WTC11 (cell line): ENCODE measurements around the gene FOXJ1. TPM values are rescaled to one million over a fixed set of nuclear protein-coding genes. Genes with fewer than 3 reads are reported as not detected.

Experiments used
- ATAC-seq: fragments of 200-7000 bp; cut with Tn5 transposase; 2 replicates; pipeline ENCODE4 v1.10.0; 2021; ENCODE audit warnings: mild to moderate bottlenecking, moderate library complexity
- CTCF ChIA-PET: fragments of 300-600 bp; sonication (Branson Sonifier 250); formaldehyde crosslinking; loops from one replicate; lab custom pipeline; 2021; ENCODE audit warnings: antibody characterized with exemption; lab: Charles Lee
- POLR2A ChIA-PET: fragments of 350-600 bp; sonication (Branson Sonifier 250); formaldehyde crosslinking; loops from one replicate; lab custom pipeline; 2021; ENCODE audit warnings: antibody characterized with exemption; lab: Charles Lee
- DNase-seq: peaks from one replicate; pipeline ENCODE4 v3.0.0; 2021; ENCODE audit warnings: low spot score
- H3K27ac Mint-ChIP-seq: 2 replicates; pipeline ENCODE4 v1.8.0; 2021; ENCODE audit warnings: mixed read lengths
- H3K27me3 Mint-ChIP-seq: 2 replicates; pipeline ENCODE4 v1.8.0; 2021; ENCODE audit warnings: low read depth, mild to moderate bottlenecking, moderate library complexity, mixed read lengths
- H3K36me3 Mint-ChIP-seq: 2 replicates; pipeline ENCODE4 v1.8.0; 2021; ENCODE audit warnings: mixed read lengths
- H3K4me1 Mint-ChIP-seq: 2 replicates; pipeline ENCODE4 v1.8.0; 2022; ENCODE audit warnings: mixed read lengths
- H3K4me3 Mint-ChIP-seq: 2 replicates; pipeline ENCODE4 v1.8.0; 2021; ENCODE audit warnings: mild to moderate bottlenecking, moderate library complexity, mixed read lengths
- H3K9me3 Mint-ChIP-seq: 2 replicates; pipeline ENCODE4 v1.8.0; 2021; ENCODE audit warnings: mixed read lengths
- CDX4 ChIP-seq: fragments of 250-450 bp; sonication (Bioruptor Pico); IDR thresholded peaks from 2 replicates; pipeline ENCODE4 v1.9.0; 2021; ENCODE audit warnings: moderate library complexity, mild to moderate bottlenecking, inconsistent platforms, borderline replicate concordance
- EMX1 ChIP-seq: fragments of 250-450 bp; sonication (Bioruptor Pico); IDR thresholded peaks from 2 replicates; pipeline ENCODE4 v1.8.0; 2021; ENCODE audit warnings: mild to moderate bottlenecking
- ETV6 ChIP-seq: sonication (generic); formaldehyde crosslinking; IDR thresholded peaks from 2 replicates; pipeline ENCODE4 v1.8.1; 2022; ENCODE audit warnings: mild to moderate bottlenecking, missing genetic modification reagents
- FOXJ3 ChIP-seq: sonication (generic); formaldehyde crosslinking; IDR thresholded peaks from 2 replicates; pipeline ENCODE4 v1.9.0; 2021; ENCODE audit warnings: missing genetic modification reagents, mild to moderate bottlenecking, borderline replicate concordance
- FOXK1 ChIP-seq: sonication (generic); formaldehyde crosslinking; IDR thresholded peaks from 2 replicates; pipeline ENCODE4 v1.8.0; 2022; ENCODE audit warnings: mild to moderate bottlenecking, moderate library complexity, missing genetic modification reagents
- GRHL2 ChIP-seq: fragments of 250-450 bp; sonication (Bioruptor Pico); IDR thresholded peaks from 2 replicates; pipeline ENCODE4 v1.8.0; 2022; ENCODE audit warnings: mild to moderate bottlenecking, moderate library complexity; ENCODE audit not compliant: insufficient replicate concordance, severe bottlenecking
- HMGA2 ChIP-seq: fragments of 250-450 bp; sonication (Bioruptor Pico); IDR thresholded peaks from 2 replicates; pipeline ENCODE4 v1.4.0; 2021; ENCODE audit warnings: mild to moderate bottlenecking, moderate library complexity
- MXD4 ChIP-seq: fragments of 250-450 bp; sonication (Bioruptor Pico); IDR thresholded peaks from 2 replicates; pipeline ENCODE4 v1.8.0; 2021; ENCODE audit warnings: mild to moderate bottlenecking, moderate library complexity, borderline replicate concordance
- NFE2L1 ChIP-seq: sonication (generic); formaldehyde crosslinking; IDR thresholded peaks from 2 replicates; pipeline ENCODE4 v1.8.1; 2023; ENCODE audit warnings: missing genetic modification reagents
- NFYB ChIP-seq: sonication (generic); formaldehyde crosslinking; conservative IDR thresholded peaks from 2 replicates; pipeline ENCODE4 v1.8.0; 2022; ENCODE audit warnings: low read depth, missing genetic modification reagents
- NR1H2 ChIP-seq: sonication (generic); formaldehyde crosslinking; IDR thresholded peaks from 2 replicates; pipeline ENCODE4 v1.9.0; 2021; ENCODE audit warnings: mild to moderate bottlenecking, moderate library complexity, missing genetic modification reagents
- NR2C2 ChIP-seq: sonication (generic); formaldehyde crosslinking; IDR thresholded peaks from 2 replicates; pipeline ENCODE4 v1.8.0; 2022; ENCODE audit warnings: mild to moderate bottlenecking, missing genetic modification reagents
- RORB ChIP-seq: fragments of 250-450 bp; sonication (Bioruptor Pico); IDR thresholded peaks from 2 replicates; pipeline ENCODE4 v1.9.0; 2021; ENCODE audit warnings: mild to moderate bottlenecking
- SMAD3 ChIP-seq: sonication (generic); formaldehyde crosslinking; IDR thresholded peaks from 2 replicates; pipeline ENCODE4 v1.8.0; 2022; ENCODE audit warnings: missing genetic modification reagents, mild to moderate bottlenecking, borderline replicate concordance
- ZMAT4 ChIP-seq: fragments of 250-450 bp; sonication (Bioruptor Pico); IDR thresholded peaks from 2 replicates; pipeline ENCODE4 v1.9.0; 2021; ENCODE audit warnings: mild to moderate bottlenecking
- ZNF138 ChIP-seq: sonication (generic); formaldehyde crosslinking; conservative IDR thresholded peaks from 2 replicates; pipeline ENCODE4 v1.8.1; 2022; ENCODE audit warnings: mild to moderate bottlenecking, moderate library complexity, missing genetic modification reagents
- ZNF232 ChIP-seq: sonication (generic); formaldehyde crosslinking; IDR thresholded peaks from 2 replicates; pipeline ENCODE4 v1.8.0; 2022; ENCODE audit warnings: mild to moderate bottlenecking, missing genetic modification reagents
- ZSCAN18 ChIP-seq: fragments of 250-450 bp; sonication (Bioruptor Pico); IDR thresholded peaks from 2 replicates; pipeline ENCODE4 v2.1.2; 2022; ENCODE audit warnings: mild to moderate bottlenecking, moderate library complexity
- total RNA-seq: library from RNA; stranded (reverse); gene quantifications from 3 replicates; pipeline ENCODE4 v1.2.3, GENCODE V29; 2021
- TF ChIP-seq, protein P1 (sequence below): sonication (generic); formaldehyde crosslinking; conservative IDR thresholded peaks from 2 replicates; pipeline ENCODE4 v1.8.1; 2022; ENCODE audit warnings: mild to moderate bottlenecking, missing genetic modification reagents
- TF ChIP-seq, protein P2 (sequence below): fragments of 250-450 bp; sonication (Bioruptor Pico); IDR thresholded peaks from 2 replicates; pipeline ENCODE4 v1.9.0; 2021; ENCODE audit warnings: mild to moderate bottlenecking
- TF ChIP-seq, protein P3 (sequence below): sonication (generic); formaldehyde crosslinking; IDR thresholded peaks from 2 replicates; pipeline ENCODE4 v1.8.1; 2023; ENCODE audit warnings: mild to moderate bottlenecking, missing genetic modification reagents, moderate library complexity
- TF ChIP-seq, protein P4 (sequence below): sonication (generic); formaldehyde crosslinking; IDR thresholded peaks from 2 replicates; pipeline ENCODE4 v1.8.0; 2022; ENCODE audit warnings: mild to moderate bottlenecking, missing genetic modification reagents

The FOXJ1 gene
- total RNA-seq, 1 experiment from 2014 or later, result 11.8 TPM

GRCh38 chr17:76122431-76123190 is 18.4 kb downstream of the FOXJ1 start:
- CTCF ChIA-PET, result interaction anchor here (0.9 to 10.4 kb wide), 16 partner anchors 12 to 157 kb away, joined by 3 to 176 read pairs (median 8); partner anchors contain the start of genes FOXJ1 and UBALD2
- ATAC-seq (no peak), DNase-seq (no peak)
- Mint-ChIP-seq H3K9me3 (no peaks in the 10 kb centered on the region), H3K27me3 (no peaks in the 10 kb centered on the region; the same call in none of the 2 replicates), H3K4me3 (no peak overlapping the region; the same call in 1 of the 2 replicates), H3K4me1 (peaks cover 43% of the 10 kb centered on the region), H3K27ac (peak overlapping the region; percentile 19; the same call in 1 of the 2 replicates), H3K36me3 (no peaks in the 10 kb centered on the region)
- TF ChIP-seq, protein P1, sequence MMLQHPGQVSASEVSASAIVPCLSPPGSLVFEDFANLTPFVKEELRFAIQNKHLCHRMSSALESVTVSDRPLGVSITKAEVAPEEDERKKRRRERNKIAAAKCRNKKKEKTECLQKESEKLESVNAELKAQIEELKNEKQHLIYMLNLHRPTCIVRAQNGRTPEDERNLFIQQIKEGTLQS (CRISPR knock-in tag), result no peak
- TF ChIP-seq ETV6 (CRISPR knock-in tag) (0 out of 2 replicates have a peak, but pooled peaks have one; percentile 19), GRHL2 (no peak)
- POLR2A ChIA-PET, result interaction anchor here (0.5 to 2.2 kb wide), 2 partner anchors 9 to 146 kb away, joined by 5 to 17 read pairs; no protein-coding TSS in a partner anchor

- POLR2A ChIA-PET, result interaction anchor here (2.2 kb wide), 1 partner anchor 10 kb away, joined by 17 read pairs; no protein-coding TSS in a partner anchor
- no peak overlapping the region; the same call in 1 of the 2 replicates for H3K4me3 Mint-ChIP-seq
- TF ChIP-seq NR1H2 (CRISPR knock-in tag) (no peak), RORB (CRISPR knock-in tag) (no peak), ZSCAN18 (no peak), NR2C2 (no peak), EMX1 (CRISPR knock-in tag) (no peak), FOXJ3 (CRISPR knock-in tag) (no peak), ZMAT4 (CRISPR knock-in tag) (no peak), FOXK1 (CRISPR knock-in tag) (peak; percentile 68; the same call in 1 of the 2 replicates), SMAD3 (CRISPR knock-in tag) (no peak), ZNF138 (CRISPR knock-in tag) (no peak), CDX4 (CRISPR knock-in tag) (no peak), GRHL2 (no peak), HMGA2 (CRISPR knock-in tag) (no peak), NFYB (CRISPR knock-in tag) (peak; percentile 29; the same call in 1 of the 2 replicates), MXD4 (CRISPR knock-in tag) (no peak), ZNF232 (CRISPR knock-in tag) (0 out of 2 replicates have a peak, but pooled peaks have one; percentile 59), NFE2L1 (CRISPR knock-in tag) (peak; percentile 96)
- TF ChIP-seq, protein P2, sequence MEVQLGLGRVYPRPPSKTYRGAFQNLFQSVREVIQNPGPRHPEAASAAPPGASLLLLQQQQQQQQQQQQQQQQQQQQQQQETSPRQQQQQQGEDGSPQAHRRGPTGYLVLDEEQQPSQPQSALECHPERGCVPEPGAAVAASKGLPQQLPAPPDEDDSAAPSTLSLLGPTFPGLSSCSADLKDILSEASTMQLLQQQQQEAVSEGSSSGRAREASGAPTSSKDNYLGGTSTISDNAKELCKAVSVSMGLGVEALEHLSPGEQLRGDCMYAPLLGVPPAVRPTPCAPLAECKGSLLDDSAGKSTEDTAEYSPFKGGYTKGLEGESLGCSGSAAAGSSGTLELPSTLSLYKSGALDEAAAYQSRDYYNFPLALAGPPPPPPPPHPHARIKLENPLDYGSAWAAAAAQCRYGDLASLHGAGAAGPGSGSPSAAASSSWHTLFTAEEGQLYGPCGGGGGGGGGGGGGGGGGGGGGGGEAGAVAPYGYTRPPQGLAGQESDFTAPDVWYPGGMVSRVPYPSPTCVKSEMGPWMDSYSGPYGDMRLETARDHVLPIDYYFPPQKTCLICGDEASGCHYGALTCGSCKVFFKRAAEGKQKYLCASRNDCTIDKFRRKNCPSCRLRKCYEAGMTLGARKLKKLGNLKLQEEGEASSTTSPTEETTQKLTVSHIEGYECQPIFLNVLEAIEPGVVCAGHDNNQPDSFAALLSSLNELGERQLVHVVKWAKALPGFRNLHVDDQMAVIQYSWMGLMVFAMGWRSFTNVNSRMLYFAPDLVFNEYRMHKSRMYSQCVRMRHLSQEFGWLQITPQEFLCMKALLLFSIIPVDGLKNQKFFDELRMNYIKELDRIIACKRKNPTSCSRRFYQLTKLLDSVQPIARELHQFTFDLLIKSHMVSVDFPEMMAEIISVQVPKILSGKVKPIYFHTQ (CRISPR knock-in tag), result no peak
- TF ChIP-seq, protein P3, sequence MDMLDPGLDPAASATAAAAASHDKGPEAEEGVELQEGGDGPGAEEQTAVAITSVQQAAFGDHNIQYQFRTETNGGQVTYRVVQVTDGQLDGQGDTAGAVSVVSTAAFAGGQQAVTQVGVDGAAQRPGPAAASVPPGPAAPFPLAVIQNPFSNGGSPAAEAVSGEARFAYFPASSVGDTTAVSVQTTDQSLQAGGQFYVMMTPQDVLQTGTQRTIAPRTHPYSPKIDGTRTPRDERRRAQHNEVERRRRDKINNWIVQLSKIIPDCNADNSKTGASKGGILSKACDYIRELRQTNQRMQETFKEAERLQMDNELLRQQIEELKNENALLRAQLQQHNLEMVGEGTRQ (CRISPR knock-in tag), result no peak
- TF ChIP-seq, protein P4, sequence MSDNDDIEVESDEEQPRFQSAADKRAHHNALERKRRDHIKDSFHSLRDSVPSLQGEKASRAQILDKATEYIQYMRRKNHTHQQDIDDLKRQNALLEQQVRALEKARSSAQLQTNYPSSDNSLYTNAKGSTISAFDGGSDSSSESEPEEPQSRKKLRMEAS (CRISPR knock-in tag), result peak; percentile 52; the same call in 1 of the 2 replicates
Observed at GRCh38 chr17:76121932-76122430, 19.1 kb downstream of the FOXJ1 start.

More at GRCh38 chr17:76121932-76122430, 19.1 kb downstream of the FOXJ1 start:
- CTCF ChIA-PET, result interaction anchor here (0.7 to 10.4 kb wide), 31 partner anchors 10 to 189 kb away, joined by 3 to 176 read pairs (median 4); partner anchors contain the start of genes FOXJ1 and UBALD2
- Mint-ChIP-seq H3K27me3 (no peaks in the 10 kb centered on the region; the same call in none of the 2 replicates), H3K4me1 (peaks cover 39% of the 10 kb centered on the region), H3K27ac (peak overlapping the region; percentile 19; the same call in 1 of the 2 replicates), H3K9me3 (no peaks in the 10 kb centered on the region), H3K36me3 (no peaks in the 10 kb centered on the region)
- peak; percentile 54 for DNase-seq
- ATAC-seq, result peak; percentile 5; the same call in 1 of the 2 replicates
